Neutrophil (primary cell): ENCODE measurements around the gene SLIT3.

Experiments used
- H3K27ac ChIP-seq: fragments of 200-600 bp; sonication (generic); 2 replicates; pipeline ENCODE4 v1.5.1; 2016; ENCODE audit warnings: mild to moderate bottlenecking, moderate library complexity
- H3K27me3 ChIP-seq: fragments of 200-600 bp; sonication (generic); 2 replicates; pipeline ENCODE4 v1.6.0; 2016; ENCODE audit warnings: mild to moderate bottlenecking
- H3K36me3 ChIP-seq: fragments of 200-600 bp; sonication (generic); 2 replicates; pipeline ENCODE4 v1.5.1; 2017
- H3K4me1 ChIP-seq, 2 experiments: fragments of 200-600 bp in 1 of 2; sonication (generic) in 1 of 2; 1 replicate in 1 of 2; 2 replicates in 1 of 2; pipeline versions ENCODE4 v1.5.1 to v1.6.1; 2013 to 2016; ENCODE audit warnings: low read depth in 1 of 2, low read length in 1 of 2, mild to moderate bottlenecking in 1 of 2, moderate library complexity in 1 of 2; ENCODE audit not compliant: control insufficient read depth in 1 of 2, insufficient read depth in 1 of 2
- H3K4me3 ChIP-seq, 2 experiments: fragments of 200-600 bp in 1 of 2; sonication (generic) in 1 of 2; 1 replicate in 1 of 2; 2 replicates in 1 of 2; pipeline ENCODE4 v1.5.1; 2013 to 2016; ENCODE audit warnings: low read depth in 1 of 2, low read length in 1 of 2, mild to moderate bottlenecking in 1 of 2, moderate library complexity in 1 of 2
- H3K9me3 ChIP-seq: fragments of 200-600 bp; sonication (generic); 2 replicates; pipeline ENCODE4 v1.5.1; 2016
- TF ChIP-seq, protein P1 (sequence below): fragments of 200-600 bp; sonication (generic); IDR thresholded peaks from 2 replicates; pipeline ENCODE4 v1.5.1; 2016; ENCODE audit warnings: antibody characterized with exemption

SLIT3 gene

DNA sequence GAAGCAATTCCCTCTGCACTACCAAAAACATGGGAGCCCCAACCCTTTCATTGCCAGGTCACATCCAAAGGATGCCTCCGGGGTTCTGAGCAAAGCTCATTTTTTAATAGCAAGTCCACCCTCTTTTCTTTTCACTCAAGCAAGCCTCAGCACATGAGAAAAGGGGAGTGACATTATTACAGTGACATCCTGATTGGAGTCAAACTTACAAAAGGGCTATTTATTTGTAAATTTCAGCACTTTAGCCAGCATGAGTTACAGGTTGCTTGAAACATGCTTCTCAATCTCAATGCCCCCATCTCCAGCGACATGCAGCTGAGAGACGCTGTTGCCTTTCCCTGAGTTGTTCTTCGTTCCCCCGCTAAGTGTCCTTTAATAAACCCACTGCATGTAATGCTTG lies 483.3 kb downstream of the SLIT3 start:
- TF ChIP-seq, protein P1, sequence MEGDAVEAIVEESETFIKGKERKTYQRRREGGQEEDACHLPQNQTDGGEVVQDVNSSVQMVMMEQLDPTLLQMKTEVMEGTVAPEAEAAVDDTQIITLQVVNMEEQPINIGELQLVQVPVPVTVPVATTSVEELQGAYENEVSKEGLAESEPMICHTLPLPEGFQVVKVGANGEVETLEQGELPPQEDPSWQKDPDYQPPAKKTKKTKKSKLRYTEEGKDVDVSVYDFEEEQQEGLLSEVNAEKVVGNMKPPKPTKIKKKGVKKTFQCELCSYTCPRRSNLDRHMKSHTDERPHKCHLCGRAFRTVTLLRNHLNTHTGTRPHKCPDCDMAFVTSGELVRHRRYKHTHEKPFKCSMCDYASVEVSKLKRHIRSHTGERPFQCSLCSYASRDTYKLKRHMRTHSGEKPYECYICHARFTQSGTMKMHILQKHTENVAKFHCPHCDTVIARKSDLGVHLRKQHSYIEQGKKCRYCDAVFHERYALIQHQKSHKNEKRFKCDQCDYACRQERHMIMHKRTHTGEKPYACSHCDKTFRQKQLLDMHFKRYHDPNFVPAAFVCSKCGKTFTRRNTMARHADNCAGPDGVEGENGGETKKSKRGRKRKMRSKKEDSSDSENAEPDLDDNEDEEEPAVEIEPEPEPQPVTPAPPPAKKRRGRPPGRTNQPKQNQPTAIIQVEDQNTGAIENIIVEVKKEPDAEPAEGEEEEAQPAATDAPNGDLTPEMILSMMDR = no peak
- no peaks in the 10 kb centered on the region for H3K27me3 ChIP-seq

DNA sequence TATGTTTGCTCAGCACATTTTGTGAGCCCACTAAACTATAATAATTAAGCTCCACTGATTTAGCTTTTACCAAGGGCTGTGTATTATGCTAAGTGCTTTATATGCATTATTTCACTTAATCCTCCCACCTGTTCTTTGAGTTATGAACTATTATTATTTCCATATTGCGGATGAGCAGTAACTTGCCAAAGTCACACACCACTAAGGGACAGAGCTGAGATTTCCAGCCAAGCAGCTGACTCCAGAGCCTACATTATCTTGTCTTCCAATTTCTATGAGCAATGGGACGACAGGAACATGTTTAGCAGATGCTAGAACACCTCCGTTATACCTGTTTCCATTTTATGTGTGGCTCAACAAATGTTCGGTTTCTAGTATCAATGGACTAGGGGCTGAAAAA lies 484.3 kb downstream of the SLIT3 start:
- H3K4me3 ChIP-seq = no peak overlapping the region
- TF ChIP-seq, protein P1 = no peak

More for the DNA sequence above, 483.3 kb downstream of the SLIT3 start:
- H3K9me3 ChIP-seq = no peaks in the 10 kb centered on the region
- H3K27ac ChIP-seq = no peak overlapping the region
- no peaks in the 10 kb centered on the region for H3K4me1 ChIP-seq
- H3K36me3 ChIP-seq = no peaks in the 10 kb centered on the region
- no peak overlapping the region for H3K4me3 ChIP-seq

DNA sequence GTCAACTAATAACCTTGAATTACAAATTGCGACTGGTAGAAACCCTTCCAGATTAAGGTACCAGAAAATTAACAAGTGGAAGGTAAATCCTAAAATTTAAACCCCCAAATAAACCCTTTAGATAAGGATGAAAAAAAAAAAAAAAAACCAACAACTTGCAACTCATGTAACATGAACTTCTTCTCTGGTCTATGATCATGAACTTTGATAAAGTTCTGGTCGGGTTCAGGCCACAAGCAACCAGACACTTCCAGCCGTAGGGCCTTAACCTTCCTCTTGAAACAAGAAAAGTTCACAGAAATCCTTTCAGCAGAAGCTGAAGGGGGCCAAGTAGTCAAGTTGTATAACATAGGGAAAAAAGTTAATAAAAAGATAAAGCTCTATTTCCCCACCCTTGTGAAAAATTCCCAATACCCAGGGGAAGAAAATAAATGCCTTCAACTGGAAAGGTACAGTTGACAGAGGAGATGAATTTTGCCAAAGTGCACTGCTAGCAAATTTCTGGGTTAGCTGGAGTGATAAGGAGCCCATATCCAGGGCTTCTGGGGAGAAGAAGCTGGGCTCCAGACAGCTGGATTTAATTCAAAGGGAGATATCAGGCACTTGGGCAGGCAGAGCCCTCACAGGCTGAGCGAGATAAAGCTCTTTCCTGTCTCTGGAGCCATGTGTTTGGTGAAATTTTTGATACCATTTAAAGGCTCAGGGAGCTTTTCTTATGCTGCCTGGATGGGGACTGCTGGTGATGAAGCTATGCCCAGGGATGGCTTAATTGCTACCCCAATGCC lies 487.6 kb downstream of the SLIT3 start:
- no peaks in the 10 kb centered on the region for H3K4me1 ChIP-seq
- H3K27ac ChIP-seq = no peak overlapping the region
- no peaks in the 10 kb centered on the region for H3K9me3 ChIP-seq
- H3K4me3 ChIP-seq = no peak overlapping the region
- H3K36me3 ChIP-seq = no peaks in the 10 kb centered on the region
- TF ChIP-seq, protein P1 = no peak
- H3K27me3 ChIP-seq = no peaks in the 10 kb centered on the region

More for the DNA sequence above, 484.3 kb downstream of the SLIT3 start:
- Histone ChIP-seq H3K27me3 (no peaks in the 10 kb centered on the region), H3K9me3 (no peaks in the 10 kb centered on the region), H3K36me3 (no peaks in the 10 kb centered on the region), H3K27ac (no peak overlapping the region), H3K4me1 (no peaks in the 10 kb centered on the region)

DNA sequence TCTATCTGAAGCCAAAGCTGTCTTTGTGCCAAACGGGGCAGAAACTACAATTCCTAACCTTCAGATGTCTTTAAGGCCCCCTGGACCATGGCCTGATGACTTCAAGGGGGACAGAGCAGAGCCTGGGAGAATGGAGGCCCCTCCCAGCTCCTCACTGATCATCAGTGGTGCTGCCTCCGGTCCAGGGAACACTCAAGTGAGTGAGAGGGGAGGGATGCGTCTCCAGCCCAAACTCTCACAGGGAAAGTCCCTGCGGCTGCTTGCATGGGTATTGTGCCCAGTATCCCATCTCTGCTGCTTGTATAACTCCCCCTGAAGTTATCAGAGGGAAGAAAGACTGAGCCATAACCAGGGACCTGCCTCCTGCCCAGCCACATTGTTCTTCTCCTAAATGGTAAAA lies 490.3 kb downstream of the SLIT3 start:
- Histone ChIP-seq H3K27me3 (no peaks in the 10 kb centered on the region), H3K4me3 (no peak overlapping the region), H3K4me1 (no peaks in the 10 kb centered on the region), H3K36me3 (no peaks in the 10 kb centered on the region), H3K9me3 (no peaks in the 10 kb centered on the region), H3K27ac (no peak overlapping the region)
- TF ChIP-seq, protein P1 = no peak

DNA sequence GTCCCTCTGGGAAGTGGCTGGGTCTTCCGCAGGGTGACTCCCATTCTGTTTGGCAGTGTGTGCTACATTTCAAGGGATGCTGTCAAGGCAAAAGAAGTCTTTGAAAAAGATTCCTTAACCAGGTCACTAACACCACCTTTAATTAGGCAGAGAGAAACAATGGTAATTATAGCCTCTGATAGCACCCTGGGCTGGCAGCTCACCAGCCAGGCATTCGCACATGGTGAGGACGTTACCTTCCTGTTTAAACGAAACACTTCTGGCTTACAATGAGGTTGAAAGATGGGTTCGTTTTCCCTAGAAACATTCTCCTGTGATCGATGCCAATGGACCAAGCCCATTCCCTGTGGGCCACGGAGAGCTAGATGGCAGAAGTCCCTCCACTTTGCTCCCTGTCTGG lies 491.7 kb downstream of the SLIT3 start:
- Histone ChIP-seq H3K9me3 (no peaks in the 10 kb centered on the region), H3K4me1 (no peaks in the 10 kb centered on the region), H3K36me3 (no peaks in the 10 kb centered on the region), H3K27ac (no peak overlapping the region), H3K27me3 (no peaks in the 10 kb centered on the region), H3K4me3 (no peak overlapping the region)
- TF ChIP-seq, protein P1 = no peak
